Adrenal gland (tissue), 12 donors: ENCODE data around the gene SPOCK2. TPM values are rescaled to one million over a fixed set of nuclear protein-coding genes. Genes with fewer than 3 reads are reported as not detected.
A peak's percentile ranks its signal among the peaks of the same experiment; 100 is the strongest.

Source experiments
- DNase-seq, 7 donors: peaks; one replicate each; pipeline ENCODE4 v3.0.0-alpha.2; 2019 to 2020
- H3K27ac ChIP-seq, 5 donors: fragments of 200-600 bp; sonication (generic) in 4 of 5; 1 replicate in 3 of 5; 2 replicates in 2 of 5; pipeline versions ENCODE4 v1.5.1 to v1.8.0; 2016 to 2020; ENCODE audit warnings: mild to moderate bottlenecking in 1 of 5
- H3K27me3 ChIP-seq: fragments of 200-600 bp; 2 replicates; pipeline ENCODE4 v1.8.0; 2021
- H3K36me3 ChIP-seq, 2 donors: fragments of 200-600 bp; replicated peaks in 1 of 2; 1 replicate in 1 of 2; 2 replicates in 1 of 2; pipeline versions ENCODE4 v1.5.1 to v1.8.0; 2018 to 2022
- H3K4me1 ChIP-seq, 2 donors: fragments of 200-600 bp; replicated peaks in 1 of 2; 1 replicate in 1 of 2; 2 replicates in 1 of 2; pipeline versions ENCODE4 v1.5.1 to v1.8.0; 2018 to 2021
- H3K4me3 ChIP-seq, 4 donors: fragments of 200-600 bp; sonication (generic) in 3 of 4; one replicate each; pipeline ENCODE4 v1.5.1; 2016 to 2018
- H3K9me3 ChIP-seq, 3 donors: fragments of 200-600 bp; sonication (generic) in 1 of 3; replicated peaks in 1 of 3; 1 replicate in 2 of 3; 2 replicates in 1 of 3; pipeline versions ENCODE4 v1.5.1 to v1.8.0; 2016 to 2021
- POLR2A ChIP-seq, 2 donors: fragments of 450-650 bp; IDR thresholded peaks; one replicate each; pipeline ENCODE4 v1.6.1; 2017; ENCODE audit warnings: antibody characterized with exemption in 2 of 2, mild to moderate bottlenecking in 2 of 2, moderate library complexity in 1 of 2
- WGBS, 4 donors: extraction: QIAGEN DNeasy Blood & Tissue Kit in 2 of 4; methylation state at CpG; one replicate each; pipeline versions ENCODE4 v1.1.5 to v1.1.7; 2013 to 2017; 5-methylcytosine and 5-hydroxymethylcytosine counted together
- intact Hi-C, 2 donors: fragments of 100-400 bp; cut with DNase I; formaldehyde crosslinking; loops; one replicate each; pipeline versions ENCODE4 v1.14.1 to v1.15.0; 2022 to 2023
- polyA plus RNA-seq, 3 donors: library from polyadenylated mRNA; stranded (reverse); fragments of 200-250 nt in 2 of 3; fragments of 350-450 nt in 1 of 3; fragmentation: Illumina TruSeq in 1 of 3; extraction: RNeasy Lipid Tissue Mini Kit (QIAGEN cat#74804) in 1 of 3; gene quantifications; one replicate each; pipeline ENCODE4 v1.2.3, GENCODE V29; 2013 to 2014
- total RNA-seq, 9 donors: library from RNA; depleted of rRNA in 4 of 9; stranded (reverse); fragments of >200 nt in 4 of 9; fragments of 120-200 nt in 1 of 9; fragmentation: NEBNext Ultra II Directional in 1 of 9; extraction: Animal tissue kit (Norgen Biotek cat#: 25700) in 1 of 9; gene quantifications; one replicate each; pipeline versions ENCODE4 v1.1.0 to v1.2.4, GENCODE V29; 2013 to 2023
- TF ChIP-seq, protein P1 (sequence below), 6 experiments: fragments of 450-650 bp in 4 of 6; fragments of 200-600 bp in 2 of 6; sonication (generic) in 1 of 6; IDR thresholded peaks; 1 replicate in 5 of 6; 2 replicates in 1 of 6; pipeline versions ENCODE4 v1.5.1 to v1.8.0; 2016 to 2021; ENCODE audit warnings: antibody characterized with exemption in 6 of 6, mild to moderate bottlenecking in 2 of 6, moderate library complexity in 1 of 6
- donor health status: healthy with polysubstance abuse.
- donor health status: Bipolar disorder and iron deficiency.
- donor health status: DM: yes; HTN: yes; CAD: no.
- donor health status: DM: no; HTN: no; CAD: no.
- donor health status: DM: no; HTN: no; CAD: no.
- donor health status: DM: yes; HTN: yes; CAD: no.

Gene SPOCK2
- total and polyA plus RNA-seq, 12 donors: 11.7 to 68.9 (median 37.4) TPM

DNA sequence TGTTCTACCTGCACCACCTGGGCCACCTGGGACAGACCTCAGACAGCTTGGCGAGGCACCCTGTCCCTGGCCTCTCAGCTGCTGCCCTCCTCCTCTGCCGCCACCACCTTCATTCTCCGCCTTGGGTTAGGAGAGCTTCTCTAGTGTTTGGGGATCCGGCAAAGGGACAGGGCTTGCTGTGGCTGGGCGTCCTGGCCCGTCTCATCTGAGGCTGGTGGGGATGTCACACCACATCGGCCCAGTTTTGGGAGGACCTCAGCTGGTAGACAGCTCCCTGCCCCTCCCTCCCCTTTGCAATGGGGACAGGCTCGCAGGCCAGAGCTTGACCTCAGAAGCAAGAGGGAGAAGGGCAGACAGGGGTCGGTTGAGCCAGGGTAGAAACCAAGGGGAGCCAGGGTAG, 26.4 kb downstream of the SPOCK2 start:
- intact Hi-C loops: no loop called here
- peak in 3 of 7 donors; percentile 47 to 57 (median 54) for DNase-seq
- WGBS, 4 donors: 57 to 72% (median 69%) methylated on average over 4 to 9 of the region's 9 CpGs

GRCh38 chr10:72061491-72061890, 26.9 kb downstream of the SPOCK2 start:
- intact Hi-C loops: no loop called here
- no peaks in the 10 kb centered on the region for H3K27me3 ChIP-seq
- WGBS, 4 donors: 88 to 89% (median 88%) methylated on average over 4 to 5 of the region's 5 CpGs
- peaks cover 10 to 22% of the 10 kb centered on the region in 2 donors for H3K4me1 ChIP-seq
- TF ChIP-seq POLR2A (IDR thresholded peaks at IDR 0.05): no peak
- TF ChIP-seq, protein P1, sequence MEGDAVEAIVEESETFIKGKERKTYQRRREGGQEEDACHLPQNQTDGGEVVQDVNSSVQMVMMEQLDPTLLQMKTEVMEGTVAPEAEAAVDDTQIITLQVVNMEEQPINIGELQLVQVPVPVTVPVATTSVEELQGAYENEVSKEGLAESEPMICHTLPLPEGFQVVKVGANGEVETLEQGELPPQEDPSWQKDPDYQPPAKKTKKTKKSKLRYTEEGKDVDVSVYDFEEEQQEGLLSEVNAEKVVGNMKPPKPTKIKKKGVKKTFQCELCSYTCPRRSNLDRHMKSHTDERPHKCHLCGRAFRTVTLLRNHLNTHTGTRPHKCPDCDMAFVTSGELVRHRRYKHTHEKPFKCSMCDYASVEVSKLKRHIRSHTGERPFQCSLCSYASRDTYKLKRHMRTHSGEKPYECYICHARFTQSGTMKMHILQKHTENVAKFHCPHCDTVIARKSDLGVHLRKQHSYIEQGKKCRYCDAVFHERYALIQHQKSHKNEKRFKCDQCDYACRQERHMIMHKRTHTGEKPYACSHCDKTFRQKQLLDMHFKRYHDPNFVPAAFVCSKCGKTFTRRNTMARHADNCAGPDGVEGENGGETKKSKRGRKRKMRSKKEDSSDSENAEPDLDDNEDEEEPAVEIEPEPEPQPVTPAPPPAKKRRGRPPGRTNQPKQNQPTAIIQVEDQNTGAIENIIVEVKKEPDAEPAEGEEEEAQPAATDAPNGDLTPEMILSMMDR (IDR thresholded peaks at IDR 0.05): no peak
- H3K9me3 ChIP-seq: no peaks in the 10 kb centered on the region
- no peak for DNase-seq
- H3K27ac ChIP-seq: peak overlapping the region in 4 of 5 donors; percentile 82 to 91 (median 88)
- no peak overlapping the region for H3K4me3 ChIP-seq
- no peaks in the 10 kb centered on the region for H3K36me3 ChIP-seq

More for the DNA sequence above, 26.4 kb downstream of the SPOCK2 start:
- peak overlapping the region; percentile 59 to 91 (median 86) for H3K27ac ChIP-seq
- H3K36me3 ChIP-seq: no peaks in the 10 kb centered on the region
- no peaks in the 10 kb centered on the region for H3K27me3 ChIP-seq
- no peak overlapping the region for H3K4me3 ChIP-seq
- TF ChIP-seq POLR2A (IDR thresholded peaks at IDR 0.05): no peak
- TF ChIP-seq, protein P1 (IDR thresholded peaks at IDR 0.05): no peak
- H3K9me3 ChIP-seq: no peaks in the 10 kb centered on the region
- H3K4me1 ChIP-seq: peaks cover 10 to 24% of the 10 kb centered on the region in 2 donors

- Histone ChIP-seq H3K4me3 (no peak overlapping the region), H3K27ac (no peak overlapping the region), H3K36me3 (no peaks in the 10 kb centered on the region), H3K9me3 (no peaks in the 10 kb centered on the region), H3K27me3 (no peaks in the 10 kb centered on the region), H3K4me1 (peaks cover 10 to 11% of the 10 kb centered on the region in 2 donors)
- no peak for DNase-seq
- TF ChIP-seq POLR2A (IDR thresholded peaks at IDR 0.05): no peak
- WGBS, 4 donors: 83 to 88% (median 85%) methylated on average over 16 to 19 of the region's 19 CpGs
- intact Hi-C loops: no loop called here
These were observed 28.2 kb downstream of the SPOCK2 start for GRCh38 chr10:72059843-72060822.

GRCh38 chr10:72058989-72059842, 29.1 kb downstream of the SPOCK2 start:
- Histone ChIP-seq H3K36me3 (no peaks in the 10 kb centered on the region), H3K27me3 (no peaks in the 10 kb centered on the region), H3K9me3 (no peaks in the 10 kb centered on the region), H3K27ac (no peak overlapping the region), H3K4me3 (no peak overlapping the region), H3K4me1 (peaks cover 10 to 11% of the 10 kb centered on the region in 2 donors)
- no peak for DNase-seq
- no peak for TF ChIP-seq POLR2A (IDR thresholded peaks at IDR 0.05)
- TF ChIP-seq, protein P1 (IDR thresholded peaks at IDR 0.05): no peak
- intact Hi-C loops: no loop called here
- WGBS, 4 donors: 68 to 72% (median 70%) methylated on average over 16 to 21 of the region's 21 CpGs
